ENCODE measurements around the gene RMND5A. TPM values are rescaled to one million over a fixed set of nuclear protein-coding genes. Genes with fewer than 3 reads are reported as not detected.

The RMND5A gene
- total RNA-seq, 2 donors from 2014 or later: 45.4 to 49.3 TPM

- 91% methylated on average over 2 of the region's 2 CpGs; no CpG with 5 or more reads in 1 of the 2 experiments for WGBS, 2 experiments (ENCODE audit: insufficient coverage in 1 of 2, insufficient read length in 1 of 2)
- Mint-ChIP-seq H3K27me3 (ENCODE audit: insufficient read depth) (peaks cover 4% of the 10 kb centered on the region), H3K9me3 (peaks cover 7% of the 10 kb centered on the region), H3K27ac (no peak overlapping the region), H3K36me3 (ENCODE audit: low read depth) (no peaks in the 10 kb centered on the region), H3K4me3 (no peak overlapping the region), H3K4me1 (no peaks in the 10 kb centered on the region)
- Histone ChIP-seq H3K27me3 (ENCODE audit: control insufficient read depth, insufficient read depth, low read length, poor library complexity, severe bottlenecking) (no peaks in the 10 kb centered on the region), H3K4me1 (ENCODE audit: control insufficient read depth, insufficient read depth, low read length) (no peaks in the 10 kb centered on the region), H3K36me3 (ENCODE audit: control insufficient read depth, insufficient read depth, low read length) (no peaks in the 10 kb centered on the region), H3K4me3 (ENCODE audit: low read length) (no peak overlapping the region), H3K27ac (ENCODE audit: low read depth, low read length) (no peak overlapping the region), H3K9me3 (ENCODE audit: control insufficient read depth, low read length) (no peaks in the 10 kb centered on the region), H3K9ac (ENCODE audit: extremely low read depth, low read length, poor library complexity, severe bottlenecking) (no peak overlapping the region)
- TF ChIP-seq CTCF (conservative IDR thresholded peaks at IDR 0.05): no peak
- DNase-seq: no peak
Observed at GRCh38 chr2:86818957-86819356, 98.9 kb downstream of the RMND5A start.

GRCh38 chr2:86821306-86821705 is 101.2 kb downstream of the RMND5A start:
- no peaks in the 10 kb centered on the region for H3K9me3 ChIP-seq (ENCODE audit: control insufficient read depth, low read length)
- no peaks in the 10 kb centered on the region for H3K27me3 ChIP-seq (ENCODE audit: control insufficient read depth, insufficient read depth, low read length, poor library complexity, severe bottlenecking)
- no peaks in the 10 kb centered on the region for H3K4me1 ChIP-seq (ENCODE audit: control insufficient read depth, insufficient read depth, low read length)
- Mint-ChIP-seq H3K4me3 (no peak overlapping the region), H3K27me3 (ENCODE audit: insufficient read depth) (peaks cover 4% of the 10 kb centered on the region), H3K9me3 (peaks cover 7% of the 10 kb centered on the region), H3K36me3 (ENCODE audit: low read depth) (no peaks in the 10 kb centered on the region), H3K4me1 (no peaks in the 10 kb centered on the region), H3K27ac (no peak overlapping the region)
- no peak for DNase-seq
- no peak overlapping the region for H3K4me3 ChIP-seq (ENCODE audit: low read length)
- no peak for TF ChIP-seq CTCF (conservative IDR thresholded peaks at IDR 0.05)
- no peak overlapping the region for H3K27ac ChIP-seq (ENCODE audit: low read depth, low read length)
- WGBS, 2 experiments (ENCODE audit: insufficient coverage in 1 of 2, insufficient read length in 1 of 2): 91% methylated on average over 7 to 13 of the region's 13 CpGs
- H3K9ac ChIP-seq (ENCODE audit: extremely low read depth, low read length, poor library complexity, severe bottlenecking): no peak overlapping the region
- no peaks in the 10 kb centered on the region for H3K36me3 ChIP-seq (ENCODE audit: control insufficient read depth, insufficient read depth, low read length)

GRCh38 chr2:86821842-86822241 is 101.8 kb downstream of the RMND5A start:
- Mint-ChIP-seq H3K9me3 (peaks cover 7% of the 10 kb centered on the region), H3K4me1 (no peaks in the 10 kb centered on the region), H3K36me3 (ENCODE audit: low read depth) (no peaks in the 10 kb centered on the region), H3K27me3 (ENCODE audit: insufficient read depth) (peaks cover 4% of the 10 kb centered on the region), H3K4me3 (no peak overlapping the region), H3K27ac (no peak overlapping the region)
- no peaks in the 10 kb centered on the region for H3K4me1 ChIP-seq (ENCODE audit: control insufficient read depth, insufficient read depth, low read length)
- H3K27me3 ChIP-seq (ENCODE audit: control insufficient read depth, insufficient read depth, low read length, poor library complexity, severe bottlenecking): no peaks in the 10 kb centered on the region
- no peak for TF ChIP-seq CTCF (conservative IDR thresholded peaks at IDR 0.05)
- no peaks in the 10 kb centered on the region for H3K9me3 ChIP-seq (ENCODE audit: control insufficient read depth, low read length)
- 93 to 94% methylated on average over 5 to 6 of the region's 6 CpGs for WGBS, 2 experiments (ENCODE audit: insufficient coverage in 1 of 2, insufficient read length in 1 of 2)
- no peak overlapping the region for H3K4me3 ChIP-seq (ENCODE audit: low read length)
- DNase-seq: no peak
- H3K9ac ChIP-seq (ENCODE audit: extremely low read depth, low read length, poor library complexity, severe bottlenecking): no peak overlapping the region
- no peak overlapping the region for H3K27ac ChIP-seq (ENCODE audit: low read depth, low read length)
- H3K36me3 ChIP-seq (ENCODE audit: control insufficient read depth, insufficient read depth, low read length): no peaks in the 10 kb centered on the region
